Fibroblast of villous mesenchyme (primary cell): ENCODE data around the gene LINC00305. TPM values are rescaled to one million over a fixed set of nuclear protein-coding genes. Genes with fewer than 3 reads are reported as not detected.

Source experiments
- DNase-seq: peaks from one replicate; pipeline ENCODE4 v3.0.0-alpha.2; 2010; ENCODE audit warnings: low read depth
- H3K4me3 ChIP-seq: 2 replicates; pipeline ENCODE4 v1.5.1; 2011; ENCODE audit warnings: low read depth, mild to moderate bottlenecking, low read length
- CTCF ChIP-seq: IDR thresholded peaks from 2 replicates; pipeline ENCODE4 v1.5.1; 2012; ENCODE audit warnings: low read depth, mild to moderate bottlenecking, low read length; ENCODE audit not compliant: insufficient read depth
- total RNA-seq: library from RNA; depleted of rRNA; stranded (reverse); fragments of >200 nt; gene quantifications from 2 replicates; pipeline ENCODE4 v1.2.3, GENCODE V29; 2012

The LINC00305 gene
- total RNA-seq, 1 donor = not detected

DNA sequence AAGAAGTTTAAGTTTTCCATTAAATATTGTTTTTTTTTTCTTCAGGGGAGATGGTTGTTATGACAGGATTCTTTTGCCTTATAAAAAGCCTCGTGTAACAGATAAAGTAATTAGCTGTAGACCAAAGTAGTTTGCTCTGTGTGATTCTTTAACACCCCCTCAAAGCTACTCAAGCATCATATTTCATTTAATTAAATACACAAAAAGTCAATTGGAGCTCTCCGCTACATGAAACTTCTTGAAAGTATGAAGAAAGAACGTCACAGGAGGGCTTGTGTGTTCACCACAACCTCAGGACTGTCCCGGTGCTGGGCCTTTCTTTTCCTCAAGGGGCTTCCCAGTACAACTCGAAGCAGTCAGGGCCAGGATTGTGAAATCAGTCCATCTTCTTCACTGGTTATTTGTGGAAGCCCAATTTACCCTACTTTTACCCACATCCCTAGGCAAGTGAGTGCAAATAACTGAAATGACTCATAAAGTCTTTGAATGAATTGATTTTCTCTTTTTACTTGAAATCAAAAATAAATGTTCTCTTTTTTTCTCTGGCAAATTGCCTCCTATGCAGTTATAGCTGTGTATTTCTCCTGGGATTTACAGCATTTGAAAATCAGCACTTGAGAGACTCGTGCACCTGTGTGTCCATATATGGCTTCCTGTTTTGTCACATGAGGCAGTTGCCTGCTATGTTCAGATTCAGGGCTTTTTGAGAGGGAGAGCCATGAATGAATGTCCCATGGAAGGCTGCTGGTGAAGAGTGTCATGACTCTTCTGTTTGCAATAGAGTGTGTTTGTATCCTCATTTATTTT, 48.6 kb downstream of the LINC00305 start:
- no peak overlapping the region for H3K4me3 ChIP-seq
- no peak for DNase-seq
- TF ChIP-seq CTCF = no peak

DNA sequence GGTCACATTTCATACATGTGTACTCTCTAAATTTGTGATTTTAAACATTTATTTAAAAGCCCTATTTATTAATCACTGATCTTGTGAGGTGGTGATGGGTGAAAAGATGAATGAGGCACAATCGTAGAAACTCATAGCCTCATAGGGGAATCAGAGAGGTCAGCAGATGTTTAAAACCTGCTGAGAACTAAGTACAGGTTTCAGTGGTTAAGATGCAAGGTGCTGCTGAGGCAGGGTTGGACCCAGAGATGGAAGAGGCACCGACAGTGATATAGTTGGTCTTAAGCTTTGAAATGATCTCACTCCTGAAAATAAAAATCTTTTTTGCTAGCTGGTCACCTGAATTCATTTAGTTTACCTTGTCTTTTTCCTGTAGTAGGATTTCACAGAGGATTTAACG, 49.6 kb downstream of the LINC00305 start:
- DNase-seq = no peak
- TF ChIP-seq CTCF = no peak
- H3K4me3 ChIP-seq = no peak overlapping the region

GRCh38 chr18:64097497-64097896, 51.4 kb downstream of the LINC00305 start:
- peak; percentile 7 for TF ChIP-seq CTCF
- H3K4me3 ChIP-seq = no peak overlapping the region
- DNase-seq = peak; percentile 4

- no peak for DNase-seq
- no peak for TF ChIP-seq CTCF
- H3K4me3 ChIP-seq = no peak overlapping the region
These were observed 53.8 kb downstream of the LINC00305 start for GRCh38 chr18:64095056-64095455.

GRCh38 chr18:64094210-64094609, 54.7 kb downstream of the LINC00305 start:
- no peak overlapping the region for H3K4me3 ChIP-seq
- no peak for DNase-seq
- no peak for TF ChIP-seq CTCF

- no peak for TF ChIP-seq CTCF
- DNase-seq = no peak
These were observed 57.4 kb downstream of the LINC00305 start for GRCh38 chr18:64091526-64091925.

DNA sequence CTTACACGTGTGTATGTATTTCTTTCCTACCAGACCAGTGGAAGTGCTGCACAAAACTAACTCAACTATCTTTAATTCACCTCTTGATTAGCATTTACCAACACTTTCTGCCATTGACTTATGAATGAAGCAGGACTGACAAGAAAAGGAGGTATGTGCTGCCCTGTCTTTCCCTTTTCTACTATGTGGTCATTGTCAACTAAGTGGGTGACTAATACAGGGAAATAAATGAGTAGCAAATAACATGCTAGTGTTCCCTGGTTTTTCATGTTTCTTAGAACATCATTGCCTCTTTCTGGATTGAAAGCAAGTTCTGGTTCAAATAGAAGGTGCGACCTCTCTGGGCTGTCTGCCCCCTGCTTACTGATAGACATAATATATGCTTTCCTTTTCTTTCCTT, 58.0 kb downstream of the LINC00305 start:
- no peak for DNase-seq
- no peak overlapping the region for H3K4me3 ChIP-seq
- no peak for TF ChIP-seq CTCF

More at GRCh38 chr18:64091526-64091925, 57.4 kb downstream of the LINC00305 start:
- H3K4me3 ChIP-seq = no peak overlapping the region
